Measurements from ENCODE around the gene ATP10B.

GRCh38 chr5:160542840-160543239 is 309.2 kb downstream of the ATP10B start:
- TF ChIP-seq CTCF (conservative IDR thresholded peaks at IDR 0.05), result no peak
- no peak for TF ChIP-seq ZFX (IDR thresholded peaks at IDR 0.05)
